GM23338 (cell line): ENCODE results near the gene ATP1A3. TPM values are rescaled to one million over a fixed set of nuclear protein-coding genes. Genes with fewer than 3 reads are reported as not detected.

Experiments
- ATAC-seq: fragments of 200-7000 bp; cut with Tn5 transposase; 3 replicates; pipeline ENCODE4 v1.9.1; 2020
- DNase-seq: peaks from one replicate; pipeline ENCODE4 v3.0.0-alpha.2; 2015; ENCODE audit warnings: low spot score
- H2AFZ ChIP-seq: fragments of 200-600 bp; sonication (generic); 2 replicates; pipeline ENCODE4 v1.8.0; 2016; ENCODE audit warnings: antibody characterized with exemption, mild to moderate bottlenecking, moderate library complexity
- H3F3A ChIP-seq: fragments of 200-600 bp; sonication (generic); replicated peaks from 2 replicates; pipeline ENCODE4 v1.8.0; 2017; ENCODE audit warnings: antibody characterized with exemption, mixed run types, low read depth
- H3K27ac ChIP-seq: fragments of 200-600 bp; sonication (generic); 2 replicates; pipeline ENCODE4 v1.6.1; 2016; ENCODE audit warnings: low read depth
- H3K27me3 ChIP-seq: fragments of 200-600 bp; sonication (generic); 2 replicates; pipeline ENCODE4 v1.8.0; 2016; ENCODE audit warnings: mild to moderate bottlenecking, mixed run types, moderate library complexity; ENCODE audit not compliant: insufficient read depth
- H3K36me3 ChIP-seq: fragments of 200-600 bp; sonication (generic); 2 replicates; pipeline ENCODE4 v1.8.0; 2016; ENCODE audit warnings: mild to moderate bottlenecking; ENCODE audit not compliant: insufficient read depth
- H3K4me1 ChIP-seq: fragments of 200-600 bp; sonication (generic); 2 replicates; pipeline ENCODE4 v1.8.0; 2016; ENCODE audit warnings: mild to moderate bottlenecking, moderate library complexity; ENCODE audit not compliant: insufficient read depth
- H3K4me2 ChIP-seq: fragments of 200-600 bp; sonication (generic); 2 replicates; pipeline ENCODE4 v1.7.1; 2017; ENCODE audit warnings: mixed run types
- H3K4me3 ChIP-seq: fragments of 200-600 bp; sonication (generic); 2 replicates; pipeline ENCODE4 v1.6.1; 2016; ENCODE audit warnings: mixed run types
- H3K79me2 ChIP-seq: fragments of 200-600 bp; sonication (generic); replicated peaks from 2 replicates; pipeline ENCODE4 v1.8.0; 2017; ENCODE audit warnings: mild to moderate bottlenecking; ENCODE audit not compliant: insufficient read depth
- H3K9me2 ChIP-seq: fragments of 200-600 bp; sonication (generic); 2 replicates; pipeline ENCODE4 v1.8.0; 2017; ENCODE audit not compliant: insufficient read depth
- H4K20me1 ChIP-seq: fragments of 200-600 bp; sonication (generic); replicated peaks from 2 replicates; pipeline ENCODE4 v1.8.0; 2017; ENCODE audit warnings: mild to moderate bottlenecking; ENCODE audit not compliant: insufficient read depth
- H3K27ac Mint-ChIP-seq: 2 replicates; pipeline ENCODE4 v1.8.0; 2020; ENCODE audit warnings: inconsistent platforms, mild to moderate bottlenecking, moderate library complexity, mixed read lengths
- H3K27me3 Mint-ChIP-seq: 3 replicates; pipeline ENCODE4 v1.8.0; 2022; ENCODE audit warnings: low read depth, mild to moderate bottlenecking, moderate library complexity, mixed read lengths, inconsistent platforms; ENCODE audit not compliant: insufficient read depth, poor library complexity
- H3K36me3 Mint-ChIP-seq: 3 replicates; pipeline ENCODE4 v1.8.0; 2021; ENCODE audit warnings: low read depth, mild to moderate bottlenecking, inconsistent platforms, moderate library complexity, mixed read lengths
- H3K4me1 Mint-ChIP-seq: 3 replicates; pipeline ENCODE4 v1.8.0; 2020; ENCODE audit warnings: mild to moderate bottlenecking, inconsistent platforms, mixed read lengths
- H3K4me3 Mint-ChIP-seq: 3 replicates; pipeline ENCODE4 v1.8.0; 2021; ENCODE audit warnings: moderate library complexity, mild to moderate bottlenecking, inconsistent platforms, mixed read lengths
- H3K9me3 Mint-ChIP-seq: 3 replicates; pipeline ENCODE4 v1.8.0; 2020; ENCODE audit warnings: moderate library complexity, mild to moderate bottlenecking, inconsistent platforms, mixed read lengths
- CREB1 ChIP-seq: fragments of 250-450 bp; sonication (Bioruptor Pico); IDR thresholded peaks from 2 replicates; pipeline ENCODE4 v1.5.0; 2020; ENCODE audit warnings: low read depth, mild to moderate bottlenecking, moderate library complexity
- EZH2 ChIP-seq: fragments of 200-600 bp; sonication (generic); IDR thresholded peaks from one replicate; pipeline ENCODE4 v1.8.0; 2017; ENCODE audit warnings: antibody characterized with exemption, mild to moderate bottlenecking, low read depth; ENCODE audit not compliant: unreplicated experiment
- EZH2phosphoT487 ChIP-seq: fragments of 200-600 bp; sonication (generic); IDR thresholded peaks from one replicate; pipeline ENCODE4 v1.8.1; 2018; ENCODE audit warnings: antibody characterized with exemption; ENCODE audit not compliant: unreplicated experiment
- JUNB ChIP-seq: IDR thresholded peaks from one replicate; pipeline ENCODE4 v1.6.1; 2016; ENCODE audit warnings: antibody characterized with exemption; ENCODE audit not compliant: unreplicated experiment
- NANOG ChIP-seq: IDR thresholded peaks from 2 replicates; pipeline ENCODE4 v1.6.1; 2016; ENCODE audit warnings: antibody characterized with exemption, borderline replicate concordance
- POLR2AphosphoS5 ChIP-seq: IDR thresholded peaks from 2 replicates; pipeline ENCODE4 v1.6.1; 2016; ENCODE audit warnings: antibody characterized with exemption, low read depth
- STAT1 ChIP-seq: IDR thresholded peaks from one replicate; pipeline ENCODE4 v1.6.1; 2016; ENCODE audit warnings: antibody characterized with exemption; ENCODE audit not compliant: unreplicated experiment
- ZNF114 ChIP-seq: fragments of 250-450 bp; sonication (Bioruptor Pico); IDR thresholded peaks from 2 replicates; pipeline ENCODE4 v1.5.0; 2020; ENCODE audit warnings: mild to moderate bottlenecking, moderate library complexity
- ZNF331 ChIP-seq: fragments of 250-450 bp; sonication (Bioruptor Pico); IDR thresholded peaks from 2 replicates; pipeline ENCODE4 v1.5.0; 2020; ENCODE audit warnings: low read depth, mild to moderate bottlenecking, moderate library complexity
- polyA plus RNA-seq: library from polyadenylated mRNA; unstranded; fragments of >200 nt; fragmentation: Nextera tagmentation; extraction: Ambion mirVana; gene quantifications from 2 replicates; pipeline ENCODE4 v1.2.1, GENCODE V29; 2016
- total RNA-seq: library from RNA; depleted of rRNA; stranded (reverse); fragments of >200 nt; shearing (Covaris generic); gene quantifications from 2 replicates; pipeline ENCODE4 v1.2.3, GENCODE V29; 2014
- TF ChIP-seq, protein P1 (sequence below): IDR thresholded peaks from one replicate; pipeline ENCODE4 v1.6.1; 2018; ENCODE audit warnings: antibody characterized with exemption; ENCODE audit not compliant: unreplicated experiment
- TF ChIP-seq, protein P2 (sequence below): fragments of 250-450 bp; sonication (Bioruptor Pico); IDR thresholded peaks from 2 replicates; pipeline ENCODE4 v1.5.0; 2020; ENCODE audit warnings: mild to moderate bottlenecking, moderate library complexity
- TF ChIP-seq, protein P3 (sequence below), 2 experiments: fragments of 200-600 bp in 1 of 2; sonication (generic) in 1 of 2; conservative IDR thresholded peaks; 2 replicates each; pipeline versions ENCODE4 v1.5.1 to v1.6.1; 2016 to 2017; ENCODE audit warnings: antibody characterized with exemption in 2 of 2, low read depth in 2 of 2, mild to moderate bottlenecking in 2 of 2, moderate library complexity in 1 of 2
- TF ChIP-seq, protein P4 (sequence below): IDR thresholded peaks from 2 replicates; pipeline ENCODE4 v1.6.1; 2016; ENCODE audit warnings: antibody characterized with exemption

ATP1A3 gene
- total and polyA plus RNA-seq, 2 experiments from 2014 or later, result 11.5 to 37.3 TPM

DNA sequence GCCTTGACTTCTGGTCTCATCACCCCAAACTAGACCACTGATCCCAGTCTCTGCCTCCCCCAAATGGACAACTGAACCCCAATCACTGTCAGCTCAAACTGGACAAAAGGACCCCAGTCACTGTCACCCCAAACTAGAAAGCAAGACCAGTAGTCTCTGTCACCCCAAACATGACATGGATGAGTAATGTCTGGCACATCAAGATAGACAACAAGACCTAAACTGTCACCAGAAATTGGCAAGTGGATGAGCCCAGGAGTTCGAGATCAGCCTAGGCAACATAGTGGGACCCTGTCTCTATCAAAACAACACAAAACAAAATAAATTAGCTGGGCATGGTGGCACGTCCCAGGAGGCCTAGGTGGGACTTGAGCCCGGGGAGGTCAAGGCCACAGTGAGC, 46.9 kb downstream of the ATP1A3 start:
- no peaks in the 10 kb centered on the region for H3F3A ChIP-seq

More for the DNA sequence above, 46.9 kb downstream of the ATP1A3 start:
- no peak overlapping the region for H3K27ac Mint-ChIP-seq
- ATAC-seq (no peak), DNase-seq (no peak)
- no peak overlapping the region for H3K27ac ChIP-seq
- H3K4me3 Mint-ChIP-seq, result no peak overlapping the region; the same call in 2 of the 3 replicates
- H3K9me3 Mint-ChIP-seq, result peaks cover 4% of the 10 kb centered on the region; the same call in 1 of the 3 replicates
- no peaks in the 10 kb centered on the region for H3K4me1 Mint-ChIP-seq
- no peak overlapping the region for H3K4me2 ChIP-seq
- TF ChIP-seq, protein P1, sequence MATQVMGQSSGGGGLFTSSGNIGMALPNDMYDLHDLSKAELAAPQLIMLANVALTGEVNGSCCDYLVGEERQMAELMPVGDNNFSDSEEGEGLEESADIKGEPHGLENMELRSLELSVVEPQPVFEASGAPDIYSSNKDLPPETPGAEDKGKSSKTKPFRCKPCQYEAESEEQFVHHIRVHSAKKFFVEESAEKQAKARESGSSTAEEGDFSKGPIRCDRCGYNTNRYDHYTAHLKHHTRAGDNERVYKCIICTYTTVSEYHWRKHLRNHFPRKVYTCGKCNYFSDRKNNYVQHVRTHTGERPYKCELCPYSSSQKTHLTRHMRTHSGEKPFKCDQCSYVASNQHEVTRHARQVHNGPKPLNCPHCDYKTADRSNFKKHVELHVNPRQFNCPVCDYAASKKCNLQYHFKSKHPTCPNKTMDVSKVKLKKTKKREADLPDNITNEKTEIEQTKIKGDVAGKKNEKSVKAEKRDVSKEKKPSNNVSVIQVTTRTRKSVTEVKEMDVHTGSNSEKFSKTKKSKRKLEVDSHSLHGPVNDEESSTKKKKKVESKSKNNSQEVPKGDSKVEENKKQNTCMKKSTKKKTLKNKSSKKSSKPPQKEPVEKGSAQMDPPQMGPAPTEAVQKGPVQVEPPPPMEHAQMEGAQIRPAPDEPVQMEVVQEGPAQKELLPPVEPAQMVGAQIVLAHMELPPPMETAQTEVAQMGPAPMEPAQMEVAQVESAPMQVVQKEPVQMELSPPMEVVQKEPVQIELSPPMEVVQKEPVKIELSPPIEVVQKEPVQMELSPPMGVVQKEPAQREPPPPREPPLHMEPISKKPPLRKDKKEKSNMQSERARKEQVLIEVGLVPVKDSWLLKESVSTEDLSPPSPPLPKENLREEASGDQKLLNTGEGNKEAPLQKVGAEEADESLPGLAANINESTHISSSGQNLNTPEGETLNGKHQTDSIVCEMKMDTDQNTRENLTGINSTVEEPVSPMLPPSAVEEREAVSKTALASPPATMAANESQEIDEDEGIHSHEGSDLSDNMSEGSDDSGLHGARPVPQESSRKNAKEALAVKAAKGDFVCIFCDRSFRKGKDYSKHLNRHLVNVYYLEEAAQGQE, result no peak
- TF ChIP-seq EZH2phosphoT487, result no peak
- no peak for TF ChIP-seq EZH2
- TF ChIP-seq POLR2AphosphoS5, result no peak
- no peak for TF ChIP-seq JUNB
- TF ChIP-seq, protein P2, sequence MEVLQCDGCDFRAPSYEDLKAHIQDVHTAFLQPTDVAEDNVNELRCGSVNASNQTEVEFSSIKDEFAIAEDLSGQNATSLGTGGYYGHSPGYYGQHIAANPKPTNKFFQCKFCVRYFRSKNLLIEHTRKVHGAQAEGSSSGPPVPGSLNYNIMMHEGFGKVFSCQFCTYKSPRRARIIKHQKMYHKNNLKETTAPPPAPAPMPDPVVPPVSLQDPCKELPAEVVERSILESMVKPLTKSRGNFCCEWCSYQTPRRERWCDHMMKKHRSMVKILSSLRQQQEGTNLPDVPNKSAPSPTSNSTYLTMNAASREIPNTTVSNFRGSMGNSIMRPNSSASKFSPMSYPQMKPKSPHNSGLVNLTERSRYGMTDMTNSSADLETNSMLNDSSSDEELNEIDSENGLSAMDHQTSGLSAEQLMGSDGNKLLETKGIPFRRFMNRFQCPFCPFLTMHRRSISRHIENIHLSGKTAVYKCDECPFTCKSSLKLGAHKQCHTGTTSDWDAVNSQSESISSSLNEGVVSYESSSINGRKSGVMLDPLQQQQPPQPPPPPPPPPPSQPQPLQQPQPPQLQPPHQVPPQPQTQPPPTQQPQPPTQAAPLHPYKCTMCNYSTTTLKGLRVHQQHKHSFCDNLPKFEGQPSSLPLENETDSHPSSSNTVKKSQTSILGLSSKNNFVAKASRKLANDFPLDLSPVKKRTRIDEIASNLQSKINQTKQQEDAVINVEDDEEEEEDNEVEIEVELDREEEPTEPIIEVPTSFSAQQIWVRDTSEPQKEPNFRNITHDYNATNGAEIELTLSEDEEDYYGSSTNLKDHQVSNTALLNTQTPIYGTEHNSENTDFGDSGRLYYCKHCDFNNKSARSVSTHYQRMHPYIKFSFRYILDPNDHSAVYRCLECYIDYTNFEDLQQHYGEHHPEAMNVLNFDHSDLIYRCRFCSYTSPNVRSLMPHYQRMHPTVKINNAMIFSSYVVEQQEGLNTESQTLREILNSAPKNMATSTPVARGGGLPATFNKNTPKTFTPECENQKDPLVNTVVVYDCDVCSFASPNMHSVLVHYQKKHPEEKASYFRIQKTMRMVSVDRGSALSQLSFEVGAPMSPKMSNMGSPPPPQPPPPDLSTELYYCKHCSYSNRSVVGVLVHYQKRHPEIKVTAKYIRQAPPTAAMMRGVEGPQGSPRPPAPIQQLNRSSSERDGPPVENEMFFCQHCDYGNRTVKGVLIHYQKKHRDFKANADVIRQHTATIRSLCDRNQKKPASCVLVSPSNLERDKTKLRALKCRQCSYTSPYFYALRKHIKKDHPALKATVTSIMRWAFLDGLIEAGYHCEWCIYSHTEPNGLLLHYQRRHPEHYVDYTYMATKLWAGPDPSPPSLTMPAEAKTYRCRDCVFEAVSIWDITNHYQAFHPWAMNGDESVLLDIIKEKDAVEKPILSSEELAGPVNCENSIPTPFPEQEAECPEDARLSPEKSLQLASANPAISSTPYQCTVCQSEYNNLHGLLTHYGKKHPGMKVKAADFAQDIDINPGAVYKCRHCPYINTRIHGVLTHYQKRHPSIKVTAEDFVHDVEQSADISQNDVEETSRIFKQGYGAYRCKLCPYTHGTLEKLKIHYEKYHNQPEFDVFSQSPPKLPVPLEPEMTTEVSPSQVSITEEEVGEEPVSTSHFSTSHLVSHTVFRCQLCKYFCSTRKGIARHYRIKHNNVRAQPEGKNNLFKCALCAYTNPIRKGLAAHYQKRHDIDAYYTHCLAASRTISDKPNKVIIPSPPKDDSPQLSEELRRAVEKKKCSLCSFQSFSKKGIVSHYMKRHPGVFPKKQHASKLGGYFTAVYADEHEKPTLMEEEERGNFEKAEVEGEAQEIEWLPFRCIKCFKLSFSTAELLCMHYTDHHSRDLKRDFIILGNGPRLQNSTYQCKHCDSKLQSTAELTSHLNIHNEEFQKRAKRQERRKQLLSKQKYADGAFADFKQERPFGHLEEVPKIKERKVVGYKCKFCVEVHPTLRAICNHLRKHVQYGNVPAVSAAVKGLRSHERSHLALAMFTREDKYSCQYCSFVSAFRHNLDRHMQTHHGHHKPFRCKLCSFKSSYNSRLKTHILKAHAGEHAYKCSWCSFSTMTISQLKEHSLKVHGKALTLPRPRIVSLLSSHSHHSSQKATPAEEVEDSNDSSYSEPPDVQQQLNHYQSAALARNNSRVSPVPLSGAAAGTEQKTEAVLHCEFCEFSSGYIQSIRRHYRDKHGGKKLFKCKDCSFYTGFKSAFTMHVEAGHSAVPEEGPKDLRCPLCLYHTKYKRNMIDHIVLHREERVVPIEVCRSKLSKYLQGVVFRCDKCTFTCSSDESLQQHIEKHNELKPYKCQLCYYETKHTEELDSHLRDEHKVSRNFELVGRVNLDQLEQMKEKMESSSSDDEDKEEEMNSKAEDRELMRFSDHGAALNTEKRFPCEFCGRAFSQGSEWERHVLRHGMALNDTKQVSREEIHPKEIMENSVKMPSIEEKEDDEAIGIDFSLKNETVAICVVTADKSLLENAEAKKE (CRISPR knock-in tag), result no peak
- no peak for TF ChIP-seq STAT1
- TF ChIP-seq, protein P3, sequence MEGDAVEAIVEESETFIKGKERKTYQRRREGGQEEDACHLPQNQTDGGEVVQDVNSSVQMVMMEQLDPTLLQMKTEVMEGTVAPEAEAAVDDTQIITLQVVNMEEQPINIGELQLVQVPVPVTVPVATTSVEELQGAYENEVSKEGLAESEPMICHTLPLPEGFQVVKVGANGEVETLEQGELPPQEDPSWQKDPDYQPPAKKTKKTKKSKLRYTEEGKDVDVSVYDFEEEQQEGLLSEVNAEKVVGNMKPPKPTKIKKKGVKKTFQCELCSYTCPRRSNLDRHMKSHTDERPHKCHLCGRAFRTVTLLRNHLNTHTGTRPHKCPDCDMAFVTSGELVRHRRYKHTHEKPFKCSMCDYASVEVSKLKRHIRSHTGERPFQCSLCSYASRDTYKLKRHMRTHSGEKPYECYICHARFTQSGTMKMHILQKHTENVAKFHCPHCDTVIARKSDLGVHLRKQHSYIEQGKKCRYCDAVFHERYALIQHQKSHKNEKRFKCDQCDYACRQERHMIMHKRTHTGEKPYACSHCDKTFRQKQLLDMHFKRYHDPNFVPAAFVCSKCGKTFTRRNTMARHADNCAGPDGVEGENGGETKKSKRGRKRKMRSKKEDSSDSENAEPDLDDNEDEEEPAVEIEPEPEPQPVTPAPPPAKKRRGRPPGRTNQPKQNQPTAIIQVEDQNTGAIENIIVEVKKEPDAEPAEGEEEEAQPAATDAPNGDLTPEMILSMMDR (conservative IDR thresholded peaks at IDR 0.05; ENCODE audit: low read depth in 2 of 2), result no peak
- TF ChIP-seq ZNF331 (CRISPR knock-in tag), result no peak
- TF ChIP-seq, protein P4, sequence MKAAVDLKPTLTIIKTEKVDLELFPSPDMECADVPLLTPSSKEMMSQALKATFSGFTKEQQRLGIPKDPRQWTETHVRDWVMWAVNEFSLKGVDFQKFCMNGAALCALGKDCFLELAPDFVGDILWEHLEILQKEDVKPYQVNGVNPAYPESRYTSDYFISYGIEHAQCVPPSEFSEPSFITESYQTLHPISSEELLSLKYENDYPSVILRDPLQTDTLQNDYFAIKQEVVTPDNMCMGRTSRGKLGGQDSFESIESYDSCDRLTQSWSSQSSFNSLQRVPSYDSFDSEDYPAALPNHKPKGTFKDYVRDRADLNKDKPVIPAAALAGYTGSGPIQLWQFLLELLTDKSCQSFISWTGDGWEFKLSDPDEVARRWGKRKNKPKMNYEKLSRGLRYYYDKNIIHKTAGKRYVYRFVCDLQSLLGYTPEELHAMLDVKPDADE, result no peak
- no peak for TF ChIP-seq NANOG
- TF ChIP-seq CREB1 (CRISPR knock-in tag), result no peak
- TF ChIP-seq ZNF114 (CRISPR knock-in tag), result no peak
- no peaks in the 10 kb centered on the region for H3K4me1 ChIP-seq
- H3K4me3 ChIP-seq, result no peak overlapping the region
- no peaks in the 10 kb centered on the region for H3K79me2 ChIP-seq
- H3K27me3 ChIP-seq, result peaks cover 11% of the 10 kb centered on the region; the same call in 1 of the 2 replicates
- no peaks in the 10 kb centered on the region for H3K9me2 ChIP-seq
- no peaks in the 10 kb centered on the region for H4K20me1 ChIP-seq
- no peak overlapping the region for H2AFZ ChIP-seq
- no peaks in the 10 kb centered on the region for H3K36me3 Mint-ChIP-seq
- peaks cover 10% of the 10 kb centered on the region for H3K27me3 Mint-ChIP-seq
- no peaks in the 10 kb centered on the region for H3K36me3 ChIP-seq
